GM23338 (cell line): ENCODE measurements around the gene ACTR2. TPM values are rescaled to one million over a fixed set of nuclear protein-coding genes. Genes with fewer than 3 reads are reported as not detected.

ENCODE experiments used
- ATAC-seq: fragments of 200-7000 bp; cut with Tn5 transposase; 3 replicates; pipeline ENCODE4 v1.9.1; 2020
- DNase-seq: peaks from one replicate; pipeline ENCODE4 v3.0.0-alpha.2; 2015; ENCODE audit warnings: low spot score
- H2AFZ ChIP-seq: fragments of 200-600 bp; sonication (generic); 2 replicates; pipeline ENCODE4 v1.8.0; 2016; ENCODE audit warnings: antibody characterized with exemption, mild to moderate bottlenecking, moderate library complexity
- H3F3A ChIP-seq: fragments of 200-600 bp; sonication (generic); replicated peaks from 2 replicates; pipeline ENCODE4 v1.8.0; 2017; ENCODE audit warnings: antibody characterized with exemption, mixed run types, low read depth
- H3K27ac ChIP-seq: fragments of 200-600 bp; sonication (generic); 2 replicates; pipeline ENCODE4 v1.6.1; 2016; ENCODE audit warnings: low read depth
- H3K27me3 ChIP-seq: fragments of 200-600 bp; sonication (generic); 2 replicates; pipeline ENCODE4 v1.8.0; 2016; ENCODE audit warnings: mild to moderate bottlenecking, mixed run types, moderate library complexity; ENCODE audit not compliant: insufficient read depth
- H3K36me3 ChIP-seq: fragments of 200-600 bp; sonication (generic); 2 replicates; pipeline ENCODE4 v1.8.0; 2016; ENCODE audit warnings: mild to moderate bottlenecking; ENCODE audit not compliant: insufficient read depth
- H3K4me1 ChIP-seq: fragments of 200-600 bp; sonication (generic); 2 replicates; pipeline ENCODE4 v1.8.0; 2016; ENCODE audit warnings: mild to moderate bottlenecking, moderate library complexity; ENCODE audit not compliant: insufficient read depth
- H3K4me2 ChIP-seq: fragments of 200-600 bp; sonication (generic); 2 replicates; pipeline ENCODE4 v1.7.1; 2017; ENCODE audit warnings: mixed run types
- H3K4me3 ChIP-seq: fragments of 200-600 bp; sonication (generic); 2 replicates; pipeline ENCODE4 v1.6.1; 2016; ENCODE audit warnings: mixed run types
- H3K79me2 ChIP-seq: fragments of 200-600 bp; sonication (generic); replicated peaks from 2 replicates; pipeline ENCODE4 v1.8.0; 2017; ENCODE audit warnings: mild to moderate bottlenecking; ENCODE audit not compliant: insufficient read depth
- H3K9me2 ChIP-seq: fragments of 200-600 bp; sonication (generic); 2 replicates; pipeline ENCODE4 v1.8.0; 2017; ENCODE audit not compliant: insufficient read depth
- H4K20me1 ChIP-seq: fragments of 200-600 bp; sonication (generic); replicated peaks from 2 replicates; pipeline ENCODE4 v1.8.0; 2017; ENCODE audit warnings: mild to moderate bottlenecking; ENCODE audit not compliant: insufficient read depth
- H3K27ac Mint-ChIP-seq: 2 replicates; pipeline ENCODE4 v1.8.0; 2020; ENCODE audit warnings: inconsistent platforms, mild to moderate bottlenecking, moderate library complexity, mixed read lengths
- H3K27me3 Mint-ChIP-seq: 3 replicates; pipeline ENCODE4 v1.8.0; 2022; ENCODE audit warnings: low read depth, mild to moderate bottlenecking, moderate library complexity, mixed read lengths, inconsistent platforms; ENCODE audit not compliant: insufficient read depth, poor library complexity
- H3K36me3 Mint-ChIP-seq: 3 replicates; pipeline ENCODE4 v1.8.0; 2021; ENCODE audit warnings: low read depth, mild to moderate bottlenecking, inconsistent platforms, moderate library complexity, mixed read lengths
- H3K4me1 Mint-ChIP-seq: 3 replicates; pipeline ENCODE4 v1.8.0; 2020; ENCODE audit warnings: mild to moderate bottlenecking, inconsistent platforms, mixed read lengths
- H3K4me3 Mint-ChIP-seq: 3 replicates; pipeline ENCODE4 v1.8.0; 2021; ENCODE audit warnings: moderate library complexity, mild to moderate bottlenecking, inconsistent platforms, mixed read lengths
- H3K9me3 Mint-ChIP-seq: 3 replicates; pipeline ENCODE4 v1.8.0; 2020; ENCODE audit warnings: moderate library complexity, mild to moderate bottlenecking, inconsistent platforms, mixed read lengths
- CREB1 ChIP-seq: fragments of 250-450 bp; sonication (Bioruptor Pico); IDR thresholded peaks from 2 replicates; pipeline ENCODE4 v1.5.0; 2020; ENCODE audit warnings: low read depth, mild to moderate bottlenecking, moderate library complexity
- CTCF ChIP-seq, 2 experiments: fragments of 200-600 bp in 1 of 2; sonication (generic) in 1 of 2; conservative IDR thresholded peaks; 2 replicates each; pipeline versions ENCODE4 v1.5.1 to v1.6.1; 2016 to 2017; ENCODE audit warnings: antibody characterized with exemption in 2 of 2, low read depth in 2 of 2, mild to moderate bottlenecking in 2 of 2, moderate library complexity in 1 of 2
- EZH2 ChIP-seq: fragments of 200-600 bp; sonication (generic); IDR thresholded peaks from one replicate; pipeline ENCODE4 v1.8.0; 2017; ENCODE audit warnings: antibody characterized with exemption, mild to moderate bottlenecking, low read depth; ENCODE audit not compliant: unreplicated experiment
- EZH2phosphoT487 ChIP-seq: fragments of 200-600 bp; sonication (generic); IDR thresholded peaks from one replicate; pipeline ENCODE4 v1.8.1; 2018; ENCODE audit warnings: antibody characterized with exemption; ENCODE audit not compliant: unreplicated experiment
- JUNB ChIP-seq: IDR thresholded peaks from one replicate; pipeline ENCODE4 v1.6.1; 2016; ENCODE audit warnings: antibody characterized with exemption; ENCODE audit not compliant: unreplicated experiment
- NANOG ChIP-seq: IDR thresholded peaks from 2 replicates; pipeline ENCODE4 v1.6.1; 2016; ENCODE audit warnings: antibody characterized with exemption, borderline replicate concordance
- POLR2AphosphoS5 ChIP-seq: IDR thresholded peaks from 2 replicates; pipeline ENCODE4 v1.6.1; 2016; ENCODE audit warnings: antibody characterized with exemption, low read depth
- REST ChIP-seq: IDR thresholded peaks from one replicate; pipeline ENCODE4 v1.6.1; 2018; ENCODE audit warnings: antibody characterized with exemption; ENCODE audit not compliant: unreplicated experiment
- STAT1 ChIP-seq: IDR thresholded peaks from one replicate; pipeline ENCODE4 v1.6.1; 2016; ENCODE audit warnings: antibody characterized with exemption; ENCODE audit not compliant: unreplicated experiment
- ZNF114 ChIP-seq: fragments of 250-450 bp; sonication (Bioruptor Pico); IDR thresholded peaks from 2 replicates; pipeline ENCODE4 v1.5.0; 2020; ENCODE audit warnings: mild to moderate bottlenecking, moderate library complexity
- ZNF331 ChIP-seq: fragments of 250-450 bp; sonication (Bioruptor Pico); IDR thresholded peaks from 2 replicates; pipeline ENCODE4 v1.5.0; 2020; ENCODE audit warnings: low read depth, mild to moderate bottlenecking, moderate library complexity
- polyA plus RNA-seq: library from polyadenylated mRNA; unstranded; fragments of >200 nt; fragmentation: Nextera tagmentation; extraction: Ambion mirVana; gene quantifications from 2 replicates; pipeline ENCODE4 v1.2.1, GENCODE V29; 2016
- total RNA-seq: library from RNA; depleted of rRNA; stranded (reverse); fragments of >200 nt; shearing (Covaris generic); gene quantifications from 2 replicates; pipeline ENCODE4 v1.2.3, GENCODE V29; 2014
- TF ChIP-seq, protein P1 (sequence below): fragments of 250-450 bp; sonication (Bioruptor Pico); IDR thresholded peaks from 2 replicates; pipeline ENCODE4 v1.5.0; 2020; ENCODE audit warnings: mild to moderate bottlenecking, moderate library complexity
- TF ChIP-seq, protein P2 (sequence below): IDR thresholded peaks from 2 replicates; pipeline ENCODE4 v1.6.1; 2016; ENCODE audit warnings: antibody characterized with exemption

Gene ACTR2
- total and polyA plus RNA-seq, 2 experiments from 2014 or later: 73.6 to 87.6 TPM

DNA sequence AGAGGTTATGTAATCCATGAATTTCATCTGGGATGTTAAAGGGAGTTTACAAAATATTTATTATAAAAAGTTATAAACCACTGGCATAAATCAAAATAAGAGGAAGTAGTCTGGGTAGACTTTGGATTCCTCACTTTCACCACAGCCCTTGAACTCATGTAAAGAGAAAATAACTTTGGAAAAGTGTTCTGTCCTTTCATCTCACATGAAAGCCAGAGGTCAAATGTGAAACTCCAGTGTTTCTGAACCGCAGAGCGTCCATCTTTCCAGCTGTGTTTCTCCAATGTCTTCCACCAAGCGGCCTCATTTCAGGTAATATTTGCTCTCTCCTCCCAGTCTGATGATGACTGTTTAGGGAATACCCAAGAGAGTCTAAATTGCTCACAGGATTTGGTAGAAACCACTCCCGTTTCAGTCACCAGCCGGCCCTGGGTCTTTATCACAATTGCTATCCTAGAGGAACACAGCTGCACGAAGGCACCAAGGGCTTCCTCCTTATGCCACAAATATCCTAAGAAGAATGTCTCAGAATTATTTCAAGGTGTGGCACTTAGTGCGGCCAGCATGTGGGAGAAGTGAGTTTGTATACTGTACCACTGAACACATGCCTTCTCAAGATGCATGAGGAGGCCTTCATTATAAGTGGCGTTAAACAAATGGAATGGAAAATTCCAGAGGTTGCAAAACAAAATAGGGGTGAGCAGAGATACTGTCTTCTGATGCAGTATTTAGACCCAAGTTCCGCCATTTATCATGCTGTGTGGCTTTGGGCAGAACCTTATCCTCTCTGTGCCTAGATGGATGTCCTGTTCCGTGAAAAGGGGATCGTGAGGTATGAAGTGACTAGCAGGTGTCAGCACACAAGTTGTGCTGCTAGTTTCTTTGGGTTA lies 63.8 kb downstream of the ACTR2 start:
- no peaks in the 10 kb centered on the region for H3K9me3 Mint-ChIP-seq

More for the DNA sequence above, 63.8 kb downstream of the ACTR2 start:
- Mint-ChIP-seq H3K27ac (no peak overlapping the region), H3K27me3 (peaks cover 7% of the 10 kb centered on the region), H3K4me1 (peaks cover 21% of the 10 kb centered on the region), H3K36me3 (no peaks in the 10 kb centered on the region), H3K4me3 (no peak overlapping the region)
- no peak overlapping the region for H3K4me2 ChIP-seq
- H3K27ac ChIP-seq: no peak overlapping the region
- 0 out of 2 replicates have a peak, but pooled peaks cover 10% of the 10 kb centered on the region for H3K27me3 ChIP-seq
- no peaks in the 10 kb centered on the region for H3K9me2 ChIP-seq
- TF ChIP-seq STAT1 (no peak), EZH2phosphoT487 (no peak), ZNF114 (no peak), CREB1 (CRISPR knock-in tag) (no peak), POLR2AphosphoS5 (no peak), NANOG (no peak), CTCF (conservative IDR thresholded peaks at IDR 0.05; ENCODE audit: low read depth in 2 of 2) (no peak), JUNB (no peak), REST (no peak), ZNF331 (no peak), EZH2 (no peak)
- TF ChIP-seq, protein P1, sequence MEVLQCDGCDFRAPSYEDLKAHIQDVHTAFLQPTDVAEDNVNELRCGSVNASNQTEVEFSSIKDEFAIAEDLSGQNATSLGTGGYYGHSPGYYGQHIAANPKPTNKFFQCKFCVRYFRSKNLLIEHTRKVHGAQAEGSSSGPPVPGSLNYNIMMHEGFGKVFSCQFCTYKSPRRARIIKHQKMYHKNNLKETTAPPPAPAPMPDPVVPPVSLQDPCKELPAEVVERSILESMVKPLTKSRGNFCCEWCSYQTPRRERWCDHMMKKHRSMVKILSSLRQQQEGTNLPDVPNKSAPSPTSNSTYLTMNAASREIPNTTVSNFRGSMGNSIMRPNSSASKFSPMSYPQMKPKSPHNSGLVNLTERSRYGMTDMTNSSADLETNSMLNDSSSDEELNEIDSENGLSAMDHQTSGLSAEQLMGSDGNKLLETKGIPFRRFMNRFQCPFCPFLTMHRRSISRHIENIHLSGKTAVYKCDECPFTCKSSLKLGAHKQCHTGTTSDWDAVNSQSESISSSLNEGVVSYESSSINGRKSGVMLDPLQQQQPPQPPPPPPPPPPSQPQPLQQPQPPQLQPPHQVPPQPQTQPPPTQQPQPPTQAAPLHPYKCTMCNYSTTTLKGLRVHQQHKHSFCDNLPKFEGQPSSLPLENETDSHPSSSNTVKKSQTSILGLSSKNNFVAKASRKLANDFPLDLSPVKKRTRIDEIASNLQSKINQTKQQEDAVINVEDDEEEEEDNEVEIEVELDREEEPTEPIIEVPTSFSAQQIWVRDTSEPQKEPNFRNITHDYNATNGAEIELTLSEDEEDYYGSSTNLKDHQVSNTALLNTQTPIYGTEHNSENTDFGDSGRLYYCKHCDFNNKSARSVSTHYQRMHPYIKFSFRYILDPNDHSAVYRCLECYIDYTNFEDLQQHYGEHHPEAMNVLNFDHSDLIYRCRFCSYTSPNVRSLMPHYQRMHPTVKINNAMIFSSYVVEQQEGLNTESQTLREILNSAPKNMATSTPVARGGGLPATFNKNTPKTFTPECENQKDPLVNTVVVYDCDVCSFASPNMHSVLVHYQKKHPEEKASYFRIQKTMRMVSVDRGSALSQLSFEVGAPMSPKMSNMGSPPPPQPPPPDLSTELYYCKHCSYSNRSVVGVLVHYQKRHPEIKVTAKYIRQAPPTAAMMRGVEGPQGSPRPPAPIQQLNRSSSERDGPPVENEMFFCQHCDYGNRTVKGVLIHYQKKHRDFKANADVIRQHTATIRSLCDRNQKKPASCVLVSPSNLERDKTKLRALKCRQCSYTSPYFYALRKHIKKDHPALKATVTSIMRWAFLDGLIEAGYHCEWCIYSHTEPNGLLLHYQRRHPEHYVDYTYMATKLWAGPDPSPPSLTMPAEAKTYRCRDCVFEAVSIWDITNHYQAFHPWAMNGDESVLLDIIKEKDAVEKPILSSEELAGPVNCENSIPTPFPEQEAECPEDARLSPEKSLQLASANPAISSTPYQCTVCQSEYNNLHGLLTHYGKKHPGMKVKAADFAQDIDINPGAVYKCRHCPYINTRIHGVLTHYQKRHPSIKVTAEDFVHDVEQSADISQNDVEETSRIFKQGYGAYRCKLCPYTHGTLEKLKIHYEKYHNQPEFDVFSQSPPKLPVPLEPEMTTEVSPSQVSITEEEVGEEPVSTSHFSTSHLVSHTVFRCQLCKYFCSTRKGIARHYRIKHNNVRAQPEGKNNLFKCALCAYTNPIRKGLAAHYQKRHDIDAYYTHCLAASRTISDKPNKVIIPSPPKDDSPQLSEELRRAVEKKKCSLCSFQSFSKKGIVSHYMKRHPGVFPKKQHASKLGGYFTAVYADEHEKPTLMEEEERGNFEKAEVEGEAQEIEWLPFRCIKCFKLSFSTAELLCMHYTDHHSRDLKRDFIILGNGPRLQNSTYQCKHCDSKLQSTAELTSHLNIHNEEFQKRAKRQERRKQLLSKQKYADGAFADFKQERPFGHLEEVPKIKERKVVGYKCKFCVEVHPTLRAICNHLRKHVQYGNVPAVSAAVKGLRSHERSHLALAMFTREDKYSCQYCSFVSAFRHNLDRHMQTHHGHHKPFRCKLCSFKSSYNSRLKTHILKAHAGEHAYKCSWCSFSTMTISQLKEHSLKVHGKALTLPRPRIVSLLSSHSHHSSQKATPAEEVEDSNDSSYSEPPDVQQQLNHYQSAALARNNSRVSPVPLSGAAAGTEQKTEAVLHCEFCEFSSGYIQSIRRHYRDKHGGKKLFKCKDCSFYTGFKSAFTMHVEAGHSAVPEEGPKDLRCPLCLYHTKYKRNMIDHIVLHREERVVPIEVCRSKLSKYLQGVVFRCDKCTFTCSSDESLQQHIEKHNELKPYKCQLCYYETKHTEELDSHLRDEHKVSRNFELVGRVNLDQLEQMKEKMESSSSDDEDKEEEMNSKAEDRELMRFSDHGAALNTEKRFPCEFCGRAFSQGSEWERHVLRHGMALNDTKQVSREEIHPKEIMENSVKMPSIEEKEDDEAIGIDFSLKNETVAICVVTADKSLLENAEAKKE: no peak
- TF ChIP-seq, protein P2, sequence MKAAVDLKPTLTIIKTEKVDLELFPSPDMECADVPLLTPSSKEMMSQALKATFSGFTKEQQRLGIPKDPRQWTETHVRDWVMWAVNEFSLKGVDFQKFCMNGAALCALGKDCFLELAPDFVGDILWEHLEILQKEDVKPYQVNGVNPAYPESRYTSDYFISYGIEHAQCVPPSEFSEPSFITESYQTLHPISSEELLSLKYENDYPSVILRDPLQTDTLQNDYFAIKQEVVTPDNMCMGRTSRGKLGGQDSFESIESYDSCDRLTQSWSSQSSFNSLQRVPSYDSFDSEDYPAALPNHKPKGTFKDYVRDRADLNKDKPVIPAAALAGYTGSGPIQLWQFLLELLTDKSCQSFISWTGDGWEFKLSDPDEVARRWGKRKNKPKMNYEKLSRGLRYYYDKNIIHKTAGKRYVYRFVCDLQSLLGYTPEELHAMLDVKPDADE: no peak
- no peaks in the 10 kb centered on the region for H3F3A ChIP-seq
- H2AFZ ChIP-seq: no peak overlapping the region
- DNase-seq (no peak), ATAC-seq (no peak)
- no peaks in the 10 kb centered on the region for H3K36me3 ChIP-seq
- no peak overlapping the region for H3K4me3 ChIP-seq
- no peaks in the 10 kb centered on the region for H3K4me1 ChIP-seq
- peaks cover 3% of the 10 kb centered on the region for H4K20me1 ChIP-seq
- no peaks in the 10 kb centered on the region for H3K79me2 ChIP-seq
